Memory B cell (primary cell): ENCODE data around the gene RNU5D-1.
"Not testable (repeated sequence)": the region's sequence is repeated elsewhere in the genome, so short reads cannot be mapped to it uniquely, and the experiment has no call there.

Experiments
- ATAC-seq: fragments of 150-1000 bp; cut with Tn5 transposase; 2 replicates; pipeline ENCODE4 v1.10.0; 2021; ENCODE audit warnings: low read depth, mild to moderate bottlenecking, moderate library complexity
- DNase-seq, 2 donors: peaks; one replicate each; pipeline ENCODE4 v3.0.0; 2022; ENCODE audit warnings: low spot score in 2 of 2
- H3K27ac Mint-ChIP-seq: one replicate; pipeline ENCODE4 v1.8.0; 2022; ENCODE audit warnings: mild to moderate bottlenecking, moderate library complexity, mixed read lengths
- H3K27me3 Mint-ChIP-seq: one replicate; pipeline ENCODE4 v1.8.0; 2022; ENCODE audit warnings: mixed read lengths
- H3K36me3 Mint-ChIP-seq: one replicate; pipeline ENCODE4 v1.8.0; 2022; ENCODE audit warnings: mild to moderate bottlenecking, mixed read lengths
- H3K4me1 Mint-ChIP-seq: one replicate; pipeline ENCODE4 v1.8.0; 2022; ENCODE audit warnings: mixed read lengths
- H3K4me3 Mint-ChIP-seq: one replicate; pipeline ENCODE4 v1.8.0; 2022; ENCODE audit warnings: mild to moderate bottlenecking, moderate library complexity, mixed read lengths
- H3K9me3 Mint-ChIP-seq: one replicate; pipeline ENCODE4 v1.8.0; 2022; ENCODE audit warnings: mixed read lengths

RNU5D-1 gene

GRCh38 chr1:44747878-44748277 lies 16.9 kb upstream of the RNU5D-1 start:
- Mint-ChIP-seq H3K9me3 (no peaks in the 10 kb centered on the region), H3K4me3 (no peak overlapping the region), H3K36me3 (no peaks in the 10 kb centered on the region), H3K27ac (no peak overlapping the region), H3K4me1 (no peaks in the 10 kb centered on the region), H3K27me3 (no peaks in the 10 kb centered on the region)
- DNase-seq (no peak), ATAC-seq (no peak)

DNA sequence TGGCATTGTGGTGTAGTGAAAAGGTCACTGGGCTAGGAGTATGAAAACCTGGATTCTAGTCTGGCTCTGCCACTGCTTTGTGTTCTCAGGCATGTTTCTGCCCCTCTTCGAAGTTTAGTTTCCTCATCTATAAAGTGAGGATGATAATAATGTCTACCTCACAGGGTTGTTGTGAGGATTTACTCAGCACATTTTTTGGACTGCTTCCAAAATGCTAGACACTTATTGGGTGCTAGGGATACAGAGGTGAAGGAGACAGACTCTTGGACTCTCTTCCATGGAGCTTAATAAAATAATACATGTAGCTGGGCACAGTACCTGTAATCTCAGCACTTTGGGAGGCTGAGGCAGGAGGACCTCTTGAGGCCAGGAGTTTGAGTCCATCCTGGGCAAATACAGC lies 12.2 kb upstream of the RNU5D-1 start:
- no peak overlapping the region for H3K27ac Mint-ChIP-seq
- ATAC-seq = no peak

GRCh38 chr1:44740179-44740617 lies 9.2 kb upstream of the RNU5D-1 start:
- H3K27me3 Mint-ChIP-seq = no peaks in the 10 kb centered on the region
- no peaks in the 10 kb centered on the region for H3K9me3 Mint-ChIP-seq
- peak overlapping the region; percentile 73 for H3K27ac Mint-ChIP-seq
- H3K4me1 Mint-ChIP-seq = peaks cover 8% of the 10 kb centered on the region
- no peaks in the 10 kb centered on the region for H3K36me3 Mint-ChIP-seq
- DNase-seq (no peak), ATAC-seq (no peak)
- H3K4me3 Mint-ChIP-seq = peak overlapping the region; percentile 85

More for the DNA sequence above, 12.2 kb upstream of the RNU5D-1 start:
- Mint-ChIP-seq H3K27me3 (no peaks in the 10 kb centered on the region), H3K4me1 (peaks cover 8% of the 10 kb centered on the region), H3K4me3 (no peak overlapping the region), H3K36me3 (no peaks in the 10 kb centered on the region), H3K9me3 (no peaks in the 10 kb centered on the region)
- no peak for DNase-seq

GRCh38 chr1:44739307-44740178 lies 8.6 kb upstream of the RNU5D-1 start, which contains the start of gene KIF2C:
Gene KIF2C, plus strand, starts transcription at chr1:44739837. Its CDS starts 96 bp downstream, at chr1:44739933.
- Mint-ChIP-seq H3K36me3 (no peaks in the 10 kb centered on the region), H3K4me1 (peaks cover 8% of the 10 kb centered on the region), H3K4me3 (peak within 1 kb of the TSS; percentile 85), H3K27ac (peak within 1 kb of the TSS; percentile 73), H3K27me3 (no peaks in the 10 kb centered on the region), H3K9me3 (no peaks in the 10 kb centered on the region)
- peak; percentile 91 to 94 for DNase-seq
- ATAC-seq = peak; percentile 100

GRCh38 chr1:44738953-44739306 lies 8.0 kb upstream of the RNU5D-1 start:
- Mint-ChIP-seq H3K4me3 (peak overlapping the region; percentile 85), H3K27ac (peak overlapping the region; percentile 73)
- not testable (repeated sequence) for ATAC-seq, H3K9me3 Mint-ChIP-seq, H3K27me3 Mint-ChIP-seq, DNase-seq, H3K36me3 Mint-ChIP-seq, H3K4me1 Mint-ChIP-seq

DNA sequence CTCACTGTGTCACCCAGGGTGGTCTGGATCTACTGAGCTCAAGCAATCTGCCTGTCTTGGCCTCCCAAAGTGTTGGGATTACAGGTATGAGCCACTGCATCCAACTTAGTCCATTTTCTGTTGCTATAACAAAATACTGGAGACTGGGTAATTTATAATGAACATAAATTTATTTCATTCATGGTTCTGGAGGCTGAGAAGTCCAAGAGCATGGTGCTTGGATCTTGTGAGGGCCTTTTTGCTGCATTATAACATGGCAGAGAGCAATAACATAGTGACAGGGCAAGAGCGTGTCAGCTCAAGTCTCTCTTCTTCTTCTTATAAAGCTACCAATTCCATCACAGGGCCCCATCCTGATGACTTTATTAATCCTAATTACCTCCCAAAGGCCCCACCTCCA lies 5.0 kb upstream of the RNU5D-1 start:
- no peak overlapping the region for H3K4me3 Mint-ChIP-seq

GRCh38 chr1:44733784-44734183 lies 2.8 kb upstream of the RNU5D-1 start:
- no peak for ATAC-seq
- Mint-ChIP-seq H3K27ac (no peak overlapping the region), H3K4me3 (no peak overlapping the region), H3K9me3 (no peaks in the 10 kb centered on the region), H3K36me3 (no peaks in the 10 kb centered on the region), H3K4me1 (peaks cover 6% of the 10 kb centered on the region), H3K27me3 (no peaks in the 10 kb centered on the region)
- DNase-seq = no peak

More for the DNA sequence above, 5.0 kb upstream of the RNU5D-1 start:
- Mint-ChIP-seq H3K36me3 (no peaks in the 10 kb centered on the region), H3K27me3 (no peaks in the 10 kb centered on the region), H3K27ac (no peak overlapping the region), H3K4me1 (peaks cover 9% of the 10 kb centered on the region), H3K9me3 (no peaks in the 10 kb centered on the region)
- ATAC-seq (no peak), DNase-seq (no peak)

GRCh38 chr1:44733365-44733764 lies 2.4 kb upstream of the RNU5D-1 start:
- Mint-ChIP-seq H3K27ac (no peak overlapping the region), H3K4me3 (no peak overlapping the region), H3K9me3 (no peaks in the 10 kb centered on the region), H3K27me3 (no peaks in the 10 kb centered on the region), H3K4me1 (peaks cover 6% of the 10 kb centered on the region), H3K36me3 (no peaks in the 10 kb centered on the region)
- DNase-seq (no peak), ATAC-seq (no peak)

DNA sequence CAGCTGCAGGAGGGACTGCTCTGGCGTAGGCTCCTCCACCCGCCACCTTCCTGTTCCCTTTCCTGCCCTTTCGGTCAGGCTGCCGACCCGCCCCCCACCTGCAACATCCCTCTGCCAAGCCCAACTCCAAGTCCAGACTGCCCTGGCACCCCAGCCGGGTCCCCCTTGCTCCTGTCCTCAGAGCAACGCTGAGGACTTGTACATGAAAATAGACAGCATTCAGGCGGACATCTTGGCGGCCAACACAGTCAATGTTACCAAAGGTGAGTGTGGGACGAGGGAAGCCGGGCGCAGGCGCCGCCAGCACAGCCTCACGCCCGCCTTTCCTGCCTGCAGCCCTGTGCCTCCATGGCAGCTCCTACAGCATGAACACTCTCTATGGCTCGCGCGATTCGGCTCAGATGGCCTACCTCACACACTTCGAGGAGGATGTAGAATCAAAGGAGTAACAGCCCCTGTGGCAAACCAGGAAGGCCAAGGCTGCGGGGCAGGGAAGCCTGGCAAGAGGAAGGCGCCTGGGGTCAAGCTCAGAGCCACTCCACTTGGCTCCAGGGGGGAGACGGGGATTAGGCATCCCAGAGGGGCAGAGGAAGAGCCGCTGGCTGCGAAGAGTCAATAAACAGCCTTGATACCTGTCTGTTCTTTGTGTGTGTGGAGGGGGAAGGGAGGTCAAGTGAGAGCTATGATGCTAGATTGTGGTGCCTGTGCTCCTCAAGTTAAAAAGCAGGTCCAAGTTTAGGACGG lies 5.8 kb downstream of the RNU5D-1 start:
- Mint-ChIP-seq H3K4me3 (no peak overlapping the region), H3K27me3 (no peaks in the 10 kb centered on the region), H3K9me3 (no peaks in the 10 kb centered on the region), H3K36me3 (no peaks in the 10 kb centered on the region), H3K4me1 (peaks cover 39% of the 10 kb centered on the region), H3K27ac (no peak overlapping the region)
- ATAC-seq = no peak
- no peak for DNase-seq

DNA sequence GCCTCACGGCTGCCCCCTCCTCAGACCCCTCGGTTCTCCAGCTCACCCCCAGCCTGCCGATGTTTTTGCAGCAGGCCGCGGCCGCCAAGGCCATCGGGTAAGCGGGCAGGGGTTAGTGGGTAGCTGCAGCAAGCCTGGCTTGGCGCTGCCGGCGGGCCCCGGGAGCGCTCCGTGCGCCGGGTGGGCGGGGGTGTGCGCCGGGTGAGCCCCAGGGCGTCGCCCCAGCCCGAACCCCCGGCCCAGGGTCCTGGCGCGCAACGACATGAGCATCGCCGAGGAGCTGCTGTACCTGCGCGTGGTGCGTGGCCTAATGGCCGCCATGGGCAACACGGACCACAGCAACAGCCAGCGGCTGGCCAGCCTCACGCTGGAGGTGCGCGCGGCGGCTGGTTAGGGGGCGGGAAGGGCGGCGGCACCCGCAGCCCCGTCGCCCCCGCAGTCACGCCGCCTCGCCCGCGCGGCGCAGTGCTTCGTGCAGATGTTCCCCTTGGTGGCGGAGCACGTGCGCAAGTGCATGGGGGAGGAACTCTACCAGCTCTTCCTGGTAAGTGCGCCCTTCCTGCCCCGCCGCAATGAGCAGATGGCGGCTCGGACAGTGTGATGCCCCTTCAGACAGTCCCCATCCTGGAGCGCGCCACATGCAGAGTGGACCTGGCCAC lies 6.5 kb downstream of the RNU5D-1 start:
- peaks cover 39% of the 10 kb centered on the region for H3K4me1 Mint-ChIP-seq
- H3K27ac Mint-ChIP-seq = no peak overlapping the region
- no peak for DNase-seq
- H3K4me3 Mint-ChIP-seq = no peak overlapping the region
- H3K9me3 Mint-ChIP-seq = no peaks in the 10 kb centered on the region
- no peaks in the 10 kb centered on the region for H3K36me3 Mint-ChIP-seq
- H3K27me3 Mint-ChIP-seq = no peaks in the 10 kb centered on the region
- ATAC-seq = no peak

DNA sequence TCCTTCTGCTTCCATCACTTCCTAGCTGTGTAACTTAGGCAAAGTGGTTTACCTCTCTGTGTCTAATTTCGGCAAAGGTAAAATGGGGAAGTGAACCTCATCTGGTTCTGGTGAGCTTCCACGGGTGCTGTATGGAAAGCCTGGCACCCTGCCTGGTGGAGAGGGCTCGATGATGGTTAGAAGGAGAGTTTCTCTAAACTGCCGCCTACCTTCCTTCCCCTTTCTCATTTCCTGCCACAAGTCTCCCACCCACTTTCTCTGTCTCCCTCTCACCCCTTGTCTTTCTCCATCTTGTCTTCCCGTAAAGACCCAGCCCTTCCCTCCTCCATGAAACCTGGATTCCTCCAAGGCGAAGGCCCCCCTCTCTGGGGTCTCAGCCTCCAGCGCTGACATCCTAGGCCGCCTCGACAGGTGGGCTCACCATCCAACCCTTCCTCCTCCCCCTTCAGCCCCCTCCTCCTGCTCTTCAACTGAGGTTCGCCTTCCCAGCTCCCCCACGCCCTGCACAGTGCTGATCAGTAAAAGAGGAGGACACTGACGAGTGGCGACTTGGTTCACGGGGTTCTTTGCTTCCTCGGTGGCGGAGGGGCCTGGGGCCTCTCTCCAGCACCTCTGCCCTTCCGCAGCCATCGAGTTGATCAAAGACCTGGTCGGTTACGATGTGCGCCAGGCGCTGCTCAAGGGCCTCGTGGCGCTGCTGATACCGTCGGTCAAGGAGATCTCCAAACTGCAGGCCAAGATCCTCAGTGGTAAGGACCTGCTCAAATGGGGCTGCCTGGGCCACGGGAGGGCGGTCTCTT lies 7.3 kb downstream of the RNU5D-1 start:
- ATAC-seq = peak; percentile 44
- peaks cover 35% of the 10 kb centered on the region for H3K4me1 Mint-ChIP-seq

GRCh38 chr1:44723064-44723463 lies 7.9 kb downstream of the RNU5D-1 start:
- Mint-ChIP-seq H3K4me1 (peaks cover 36% of the 10 kb centered on the region), H3K27ac (peak overlapping the region; percentile 89), H3K36me3 (no peaks in the 10 kb centered on the region), H3K27me3 (no peaks in the 10 kb centered on the region), H3K4me3 (peak overlapping the region; percentile 81), H3K9me3 (no peaks in the 10 kb centered on the region)
- DNase-seq (no peak), ATAC-seq (no peak)

More for the DNA sequence above, 7.3 kb downstream of the RNU5D-1 start:
- Mint-ChIP-seq H3K27me3 (no peaks in the 10 kb centered on the region), H3K9me3 (no peaks in the 10 kb centered on the region), H3K27ac (peak overlapping the region; percentile 89), H3K4me3 (peak overlapping the region; percentile 81), H3K36me3 (no peaks in the 10 kb centered on the region)
- DNase-seq = peak in 1 of 2 donors; percentile 55
